HepG2 (cell line): Measurements from ENCODE around the gene TMC8. TPM values are rescaled to one million over a fixed set of nuclear protein-coding genes. Genes with fewer than 3 reads are reported as not detected.

ENCODE experiments used
- AHR ChIP-seq: IDR thresholded peaks from 2 replicates; pipeline ENCODE4 v1.6.1; 2018; ENCODE audit warnings: missing genetic modification reagents, missing compliant biosample characterization
- ARNT ChIP-seq: fragments of 450-650 bp; IDR thresholded peaks from 2 replicates; pipeline ENCODE4 v1.6.1; 2017
- FOXK1 ChIP-seq: sonication (generic); formaldehyde crosslinking; IDR thresholded peaks from 2 replicates; pipeline ENCODE4 v1.4.0; 2020; ENCODE audit warnings: low read depth, missing genetic modification reagents, borderline replicate concordance
- GATAD1 ChIP-seq: IDR thresholded peaks from 2 replicates; pipeline ENCODE4 v1.6.1; 2016; ENCODE audit warnings: missing genetic modification reagents, missing compliant biosample characterization
- HMGA1 ChIP-seq: sonication (generic); formaldehyde crosslinking; conservative IDR thresholded peaks from 2 replicates; pipeline ENCODE4 v1.4.0; 2020; ENCODE audit warnings: missing genetic modification reagents
- HNF1A ChIP-seq, 2 experiments: sonication (generic) in 1 of 2; formaldehyde crosslinking in 1 of 2; IDR thresholded peaks; 2 replicates each; pipeline versions ENCODE4 v1.4.0 to v1.6.1; 2016 to 2020; ENCODE audit warnings: borderline replicate concordance in 1 of 2, low read depth in 1 of 2, mild to moderate bottlenecking in 1 of 2, missing genetic modification reagents in 1 of 2
- KDM5B ChIP-seq: sonication (generic); formaldehyde crosslinking; IDR thresholded peaks from 2 replicates; pipeline ENCODE4 v1.4.0; 2020; ENCODE audit warnings: missing genetic modification reagents, mild to moderate bottlenecking, borderline replicate concordance
- KIAA2018 ChIP-seq: sonication (generic); formaldehyde crosslinking; IDR thresholded peaks from 2 replicates; pipeline ENCODE4 v1.5.0; 2020; ENCODE audit warnings: mild to moderate bottlenecking, missing genetic modification reagents, borderline replicate concordance
- STAT5B ChIP-seq: sonication (generic); formaldehyde crosslinking; IDR thresholded peaks from 2 replicates; pipeline ENCODE4 v1.4.0; 2020; ENCODE audit warnings: missing genetic modification reagents
- ZFYVE20 ChIP-seq: sonication (generic); formaldehyde crosslinking; IDR thresholded peaks from 2 replicates; pipeline ENCODE4 v1.8.0; 2023; ENCODE audit warnings: low read depth, mild to moderate bottlenecking, moderate library complexity, missing genetic modification reagents, borderline replicate concordance
- ZNF207 ChIP-seq: fragments of 450-650 bp; IDR thresholded peaks from 2 replicates; pipeline ENCODE4 v1.6.1; 2016; ENCODE audit warnings: antibody characterized with exemption, borderline replicate concordance
- ZNF576 ChIP-seq: sonication (generic); formaldehyde crosslinking; IDR thresholded peaks from 2 replicates; pipeline ENCODE4 v1.4.0; 2020; ENCODE audit warnings: mild to moderate bottlenecking, missing genetic modification reagents
- polyA plus RNA-seq, 8 experiments: library from polyadenylated mRNA; depleted of rRNA in 3 of 8; stranded (reverse) in 7 of 8; unstranded in 1 of 8; fragments of >200 nt; fragmentation: Illumina TruSeq in 4 of 8; extraction: Trizol in 4 of 8; gene quantifications; 2 replicates each; pipeline versions ENCODE4 v1.2.1 to v1.2.3, GENCODE V29; 2011 to 2016; ENCODE audit warnings: low read depth in 4 of 8, missing spikeins in 1 of 8, mixed read lengths in 1 of 8; ENCODE audit not compliant: insufficient read depth in 1 of 8
- total RNA-seq, 5 experiments: library from RNA; depleted of rRNA; stranded (reverse); fragments of >200 nt; fragmentation: Illumina TruSeq; extraction: Trizol; gene quantifications; 2 replicates each; pipeline ENCODE4 v1.2.3, GENCODE V29; 2016; ENCODE audit warnings: low read depth in 1 of 5
- TF ChIP-seq, protein P1 (sequence below): fragments of 450-650 bp; IDR thresholded peaks from 2 replicates; pipeline ENCODE4 v1.6.1; 2016

The TMC8 gene
- total and polyA plus RNA-seq, 2 of the 13 experiments (the other 11 are each of a cell fraction or from before 2014, with no cell fraction given), result 0.53 to 7.8 TPM

DNA sequence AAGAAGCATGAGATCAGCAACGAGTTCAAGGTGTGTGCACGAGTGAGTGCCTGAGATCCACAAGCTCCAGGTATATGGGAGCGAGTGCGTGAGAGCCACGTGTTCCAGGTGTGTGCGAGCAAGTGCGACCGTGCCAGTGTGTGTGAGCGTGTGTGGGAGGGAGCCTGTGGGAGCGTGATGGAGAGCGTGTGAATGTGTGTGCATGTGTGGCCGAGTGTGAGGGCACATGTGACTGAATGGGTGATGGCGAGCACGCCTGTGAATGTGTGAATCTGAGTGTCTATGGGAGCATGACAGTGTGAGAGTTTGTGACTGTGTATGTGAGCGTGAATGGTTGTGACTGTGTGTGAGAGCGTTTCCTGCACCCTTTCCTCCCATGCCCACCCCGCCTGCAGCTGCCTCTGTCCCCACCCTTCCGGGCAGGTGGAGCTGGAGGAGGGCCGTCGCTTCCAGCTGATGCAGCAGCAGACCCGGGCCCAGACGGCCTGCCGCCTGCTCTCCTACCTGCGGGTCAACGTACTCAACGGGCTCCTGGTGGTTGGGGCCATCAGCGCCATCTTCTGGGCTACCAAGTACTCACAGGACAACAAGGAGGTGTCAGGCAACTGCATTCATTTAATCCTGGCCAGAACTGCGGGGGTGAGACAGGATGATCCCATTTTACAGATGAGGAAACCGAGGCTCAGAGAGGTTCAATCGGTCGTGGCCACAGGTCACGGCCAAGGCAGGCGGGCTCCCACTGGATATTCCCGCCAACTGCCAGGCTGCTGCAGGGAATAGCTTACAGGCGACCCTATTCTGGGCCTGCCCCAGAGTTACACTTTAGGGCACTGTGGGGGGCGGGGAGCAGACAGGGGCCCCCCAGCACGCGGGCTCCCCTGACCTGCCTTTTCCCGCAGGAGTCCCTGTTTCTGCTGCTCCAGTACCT lies 3.7 kb downstream of the TMC8 start (continued):
- TF ChIP-seq HNF1A (IDR thresholded peaks at IDR 0.05; ENCODE audit: low read depth) (no peak), HNF1A (CRISPR knock-in tag; IDR thresholded peaks at IDR 0.05; ENCODE audit: borderline replicate concordance) (no peak), KIAA2018 (no peak), FOXK1 (peak; percentile 75; the same call in 1 of the 2 replicates), GATAD1 (CRISPR knock-in tag) (no peak), ZNF576 (no peak), STAT5B (CRISPR knock-in tag) (no peak), KDM5B (CRISPR knock-in tag) (0 out of 2 replicates have a peak, but pooled peaks have one; percentile 41), HMGA1 (CRISPR knock-in tag) (no peak), ZNF207 (no peak), AHR (CRISPR knock-in tag) (no peak), ZFYVE20 (CRISPR knock-in tag) (no peak), ARNT (no peak)
- TF ChIP-seq, protein P1, sequence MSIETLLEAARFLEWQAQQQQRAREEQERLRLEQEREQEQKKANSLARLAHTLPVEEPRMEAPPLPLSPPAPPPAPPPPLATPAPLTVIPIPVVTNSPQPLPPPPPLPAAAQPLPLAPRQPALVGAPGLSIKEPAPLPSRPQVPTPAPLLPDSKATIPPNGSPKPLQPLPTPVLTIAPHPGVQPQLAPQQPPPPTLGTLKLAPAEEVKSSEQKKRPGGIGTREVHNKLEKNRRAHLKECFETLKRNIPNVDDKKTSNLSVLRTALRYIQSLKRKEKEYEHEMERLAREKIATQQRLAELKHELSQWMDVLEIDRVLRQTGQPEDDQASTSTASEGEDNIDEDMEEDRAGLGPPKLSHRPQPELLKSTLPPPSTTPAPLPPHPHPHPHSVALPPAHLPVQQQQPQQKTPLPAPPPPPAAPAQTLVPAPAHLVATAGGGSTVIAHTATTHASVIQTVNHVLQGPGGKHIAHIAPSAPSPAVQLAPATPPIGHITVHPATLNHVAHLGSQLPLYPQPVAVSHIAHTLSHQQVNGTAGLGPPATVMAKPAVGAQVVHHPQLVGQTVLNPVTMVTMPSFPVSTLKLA, result peak; percentile 78
